Heart right ventricle (tissue), 16 donors: ENCODE results near the gene BYSL. TPM values are rescaled to one million over a fixed set of nuclear protein-coding genes. Genes with fewer than 3 reads are reported as not detected.
A peak's percentile ranks its signal among the peaks of the same experiment; 100 is the strongest.

ENCODE experiments used
- ATAC-seq, 8 donors: fragments of 200-7000 bp; cut with Tn5 transposase; one replicate each; pipeline ENCODE4 v1.9.1; 2020; ENCODE audit warnings: mild to moderate bottlenecking in 8 of 8, moderate library complexity in 8 of 8, moderate number of reproducible peaks in 1 of 8
- DNase-seq, 2 donors: peaks; one replicate each; pipeline ENCODE4 v3.0.0-alpha.2; 2020
- H3K27ac ChIP-seq, 10 donors: fragments of 200-600 bp; sonication (generic) in 2 of 10; one replicate each; pipeline versions ENCODE4 v1.5.0 to v1.8.0; 2020 to 2022; ENCODE audit warnings: mild to moderate bottlenecking in 3 of 10
- H3K27me3 ChIP-seq, 7 donors: fragments of 200-600 bp; one replicate each; pipeline ENCODE4 v1.8.0; 2021 to 2022; ENCODE audit warnings: mild to moderate bottlenecking in 2 of 7
- H3K36me3 ChIP-seq, 9 donors: fragments of 200-600 bp; sonication (generic) in 1 of 9; one replicate each; pipeline versions ENCODE4 v1.5.0 to v1.8.0; 2020 to 2022; ENCODE audit warnings: mild to moderate bottlenecking in 2 of 9
- H3K4me1 ChIP-seq, 9 donors: fragments of 200-600 bp; sonication (generic) in 1 of 9; one replicate each; pipeline versions ENCODE4 v1.5.0 to v1.8.0; 2020 to 2022; ENCODE audit warnings: mild to moderate bottlenecking in 4 of 9
- H3K4me3 ChIP-seq, 10 donors: fragments of 200-600 bp; sonication (generic) in 2 of 10; one replicate each; pipeline versions ENCODE4 v1.5.0 to v1.8.0; 2020 to 2022; ENCODE audit warnings: mild to moderate bottlenecking in 7 of 10, moderate library complexity in 2 of 10
- H3K9me3 ChIP-seq, 11 donors: fragments of 200-600 bp in 10 of 11; sonication (generic) in 2 of 11; one replicate each; pipeline versions ENCODE4 v1.5.0 to v1.8.0; 2013 to 2022; ENCODE audit warnings: mild to moderate bottlenecking in 2 of 11, control low read depth in 1 of 11, moderate library complexity in 1 of 11
- WGBS, 2 donors: extraction: QIAGEN DNeasy Blood & Tissue Kit; methylation state at CpG; one replicate each; pipeline ENCODE4 v1.1.7; 2013; ENCODE audit warnings: inconsistent platforms in 1 of 2; 5-methylcytosine and 5-hydroxymethylcytosine counted together
- intact Hi-C, 10 donors: fragments of 100-400 bp; cut with DNase I; formaldehyde crosslinking; loops; one replicate each; pipeline versions ENCODE4 v1.11.1 to v1.14.2; 2022
- polyA plus RNA-seq, 2 donors: library from polyadenylated mRNA; stranded (reverse); fragments of 200-250 nt; gene quantifications; one replicate each; pipeline ENCODE4 v1.2.3, GENCODE V29; 2013
- total RNA-seq, 10 donors: library from RNA; stranded (reverse); fragmentation: NEBNext Ultra II Directional in 3 of 10; extraction: Animal tissue kit (Norgen Biotek cat#: 25700) in 3 of 10; gene quantifications; one replicate each; pipeline versions ENCODE4 v1.2.1 to v1.2.4, GENCODE V29; 2021 to 2023
- TF ChIP-seq, protein P1 (sequence below), 9 donors: fragments of 200-600 bp; sonication (generic) in 2 of 9; IDR thresholded peaks; one replicate each; pipeline versions ENCODE4 v1.5.0 to v1.8.0; 2021 to 2022; ENCODE audit warnings: antibody characterized with exemption in 9 of 9, mild to moderate bottlenecking in 5 of 9, moderate library complexity in 1 of 9
- donor health status: Arrhythmogenic right ventricular cardiomyopathy.
- donor health status: ischemic (EF 13 %, LVEDD 7.1; RV severe dilation, severe dysfunction).
- donor health status: healthy with polysubstance abuse.
- donor health status: DM: no; HTN: yes; CAD: no.
- donor health status: DM: no; HTN: no; CAD: no.
- donor health status: ischemic (EF 25% LVEDD 6.9; RV normal size, moderate dysfunction).
- donor health status: ischemic (EF 25% LVEDD 5.7; RV mildly dilated, moderate dysfunction).
- donor health status: healthy.
- donor health status: DM: yes; HTN: yes; CAD: no.
- donor health status: Ischemic cardiomyopathy.
- donor health status: ischemic (EF 35%, LVEDD 5.7; RV mildly dilated, moderate dysfunction).
- donor health status: nonischemic (EF 11% LVEDD 7.7; RV severe dilation, severe dysfunction).
- donor health status: DM: yes; HTN: yes; CAD: no.
- donor health status: PGD.
- donor health status: ischemic (EF 29% LVEDD 5.4; RV normal size, mild dysfunction).
- donor health status: nonischemic (EF 23%, LVEDD 6.1; RV moderate dilation, normal function).

Gene BYSL
- total and polyA plus RNA-seq, 12 donors: 4.3 to 20.0 (median 9.9) TPM

DNA sequence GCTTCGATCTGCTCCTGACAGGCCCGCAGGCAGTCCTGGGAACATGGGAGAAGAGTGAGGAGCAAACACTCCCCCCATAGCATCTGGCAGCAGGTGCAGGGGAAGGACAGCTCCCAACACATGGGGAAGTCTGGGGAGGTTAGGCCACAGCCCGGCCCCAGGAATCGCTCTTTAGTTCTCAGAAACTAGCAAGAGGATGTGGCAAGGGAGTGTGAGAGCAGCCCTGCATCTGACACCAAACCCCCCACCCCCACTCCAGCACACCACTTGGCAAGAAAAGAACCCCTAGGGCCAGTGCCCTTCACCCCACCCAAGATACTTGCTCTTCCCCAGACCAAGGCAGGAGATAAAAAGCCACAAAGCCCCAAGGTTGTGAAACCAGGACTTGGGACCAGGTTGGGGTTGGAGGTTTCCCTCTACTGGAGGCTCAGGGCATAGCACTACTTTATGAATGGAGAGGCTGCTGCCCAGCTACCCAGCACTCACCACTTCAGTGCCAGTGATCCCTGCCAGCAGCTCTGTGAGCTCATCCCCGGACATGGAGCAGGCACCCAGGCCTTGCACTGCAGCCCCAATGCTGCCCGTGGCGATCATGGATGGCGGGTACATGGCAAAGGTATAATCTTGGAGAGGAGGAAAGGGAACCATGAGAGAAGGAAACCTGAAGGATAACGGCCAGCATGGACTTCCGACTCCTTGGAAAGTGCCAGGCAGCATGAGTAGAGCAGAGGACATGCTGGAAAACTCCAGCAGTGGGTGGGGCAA, 15.0 kb downstream of the BYSL start:
- ATAC-seq: peak; percentile 46 to 79 (median 70)
- H3K36me3 ChIP-seq: peaks cover 0 to 72% (median 47%) of the 10 kb centered on the region in 9 donors
- peak overlapping the region in 1 of 10 donors; percentile 11 for H3K4me3 ChIP-seq
- no peaks in the 10 kb centered on the region for H3K9me3 ChIP-seq
- H3K27ac ChIP-seq: peak overlapping the region in 8 of 10 donors; percentile 11 to 94 (median 88)
- DNase-seq: peak; percentile 56 to 81
- H3K27me3 ChIP-seq: no peaks in the 10 kb centered on the region
- peaks cover 26 to 64% (median 49%) of the 10 kb centered on the region in 9 donors for H3K4me1 ChIP-seq
- 46 to 50% methylated on average over 10 of the region's 10 CpGs for WGBS, 2 donors
- TF ChIP-seq, protein P1, sequence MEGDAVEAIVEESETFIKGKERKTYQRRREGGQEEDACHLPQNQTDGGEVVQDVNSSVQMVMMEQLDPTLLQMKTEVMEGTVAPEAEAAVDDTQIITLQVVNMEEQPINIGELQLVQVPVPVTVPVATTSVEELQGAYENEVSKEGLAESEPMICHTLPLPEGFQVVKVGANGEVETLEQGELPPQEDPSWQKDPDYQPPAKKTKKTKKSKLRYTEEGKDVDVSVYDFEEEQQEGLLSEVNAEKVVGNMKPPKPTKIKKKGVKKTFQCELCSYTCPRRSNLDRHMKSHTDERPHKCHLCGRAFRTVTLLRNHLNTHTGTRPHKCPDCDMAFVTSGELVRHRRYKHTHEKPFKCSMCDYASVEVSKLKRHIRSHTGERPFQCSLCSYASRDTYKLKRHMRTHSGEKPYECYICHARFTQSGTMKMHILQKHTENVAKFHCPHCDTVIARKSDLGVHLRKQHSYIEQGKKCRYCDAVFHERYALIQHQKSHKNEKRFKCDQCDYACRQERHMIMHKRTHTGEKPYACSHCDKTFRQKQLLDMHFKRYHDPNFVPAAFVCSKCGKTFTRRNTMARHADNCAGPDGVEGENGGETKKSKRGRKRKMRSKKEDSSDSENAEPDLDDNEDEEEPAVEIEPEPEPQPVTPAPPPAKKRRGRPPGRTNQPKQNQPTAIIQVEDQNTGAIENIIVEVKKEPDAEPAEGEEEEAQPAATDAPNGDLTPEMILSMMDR (IDR thresholded peaks at IDR 0.05): peak; percentile 67 to 85 (median 81)
- intact Hi-C loops: loop anchor here in 8 of 10 donors (2.0 to 5.0 kb wide), 5 partner anchors 15 to 154 kb away; partner anchors contain the start of genes TOMM6 (in 2 of the 8), BYSL (in 1 of the 8), MED20 (in 1 of the 8) and PRICKLE4 (in 1 of the 8)

DNA sequence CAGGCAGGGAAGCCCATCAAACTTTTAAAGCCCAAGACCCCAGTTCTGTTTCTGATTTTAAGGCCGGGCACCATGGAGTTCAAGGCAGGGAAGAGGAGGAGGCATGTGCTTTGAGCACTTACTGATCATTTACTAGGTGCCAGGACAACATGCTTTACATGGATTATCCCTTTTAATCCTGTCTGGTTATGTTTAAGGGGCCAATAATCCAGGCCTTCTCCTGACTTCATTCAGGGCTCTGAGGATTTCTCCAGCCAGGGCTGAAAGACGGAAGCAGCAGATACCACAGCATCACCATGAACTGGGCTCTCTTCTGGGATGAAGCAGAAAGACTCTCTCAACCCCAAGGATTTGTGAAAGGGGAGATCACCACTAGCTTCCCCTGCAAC, 16.2 kb downstream of the BYSL start:
- H3K36me3 ChIP-seq: peaks cover 0 to 60% (median 35%) of the 10 kb centered on the region in 9 donors
- ATAC-seq (no peak), DNase-seq (no peak)
- H3K4me1 ChIP-seq: peaks cover 26 to 69% (median 56%) of the 10 kb centered on the region in 9 donors
- peak overlapping the region in 8 of 10 donors; percentile 62 to 94 (median 89) for H3K27ac ChIP-seq
- WGBS, 2 donors: 57 to 64% methylated on average over 2 of the region's 2 CpGs
- TF ChIP-seq, protein P1 (IDR thresholded peaks at IDR 0.05): no peak
- intact Hi-C loops: loop anchor here in 8 of 10 donors (2.0 to 5.0 kb wide), 5 partner anchors 17 to 155 kb away; partner anchors contain the start of genes TOMM6 (in 2 of the 8), BYSL (in 1 of the 8), MED20 (in 1 of the 8) and PRICKLE4 (in 1 of the 8)
- no peaks in the 10 kb centered on the region for H3K27me3 ChIP-seq
- peak overlapping the region in 1 of 10 donors; percentile 99 for H3K4me3 ChIP-seq
- no peaks in the 10 kb centered on the region for H3K9me3 ChIP-seq

DNA sequence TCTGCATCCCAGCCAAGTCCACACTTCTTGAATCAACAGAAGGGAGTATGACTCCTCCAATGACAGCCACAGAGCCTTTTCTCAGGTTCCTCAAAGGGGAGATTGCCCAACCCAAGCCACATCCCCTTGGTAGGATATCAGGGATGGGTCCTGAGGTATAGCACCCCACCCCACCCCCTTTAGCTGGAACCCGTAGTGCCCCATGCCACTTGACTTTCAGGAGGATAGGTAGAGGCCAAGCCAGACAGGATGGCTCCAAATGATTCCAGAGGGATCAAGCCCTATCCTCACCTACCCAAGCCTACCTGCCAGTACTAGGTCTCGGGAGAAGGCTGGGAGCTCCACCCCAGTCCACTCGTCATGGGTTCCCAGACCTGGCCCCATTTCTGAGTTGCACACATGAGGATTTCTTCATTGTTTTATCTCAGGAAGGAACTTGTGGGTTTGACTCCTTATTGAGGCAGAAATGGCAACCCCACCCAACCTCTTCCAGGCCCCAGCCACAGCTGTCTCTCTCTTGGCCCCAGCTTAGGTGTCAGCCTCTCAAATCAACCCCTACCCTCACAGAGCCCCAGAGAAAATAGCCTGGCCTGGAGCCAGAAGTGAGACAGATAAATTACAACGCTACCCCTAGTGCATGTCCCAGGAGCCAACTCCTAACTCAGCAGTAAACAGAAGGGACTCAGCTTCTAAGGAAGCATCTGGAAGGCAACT, 16.7 kb downstream of the BYSL start:
- DNase-seq (peak; percentile 22 to 40), ATAC-seq (peak in 1 of 8 donors; percentile 5)
- Histone ChIP-seq H3K9me3 (no peaks in the 10 kb centered on the region), H3K27me3 (no peaks in the 10 kb centered on the region), H3K4me1 (peaks cover 26 to 74% (median 58%) of the 10 kb centered on the region in 9 donors), H3K27ac (peak overlapping the region; percentile 20 to 94 (median 88)), H3K36me3 (peaks cover 0 to 54% (median 30%) of the 10 kb centered on the region in 9 donors), H3K4me3 (peak overlapping the region in 2 of 10 donors; percentile 13 to 99)
- 41 to 42% methylated on average over 4 of the region's 4 CpGs for WGBS, 2 donors
- TF ChIP-seq, protein P1 (IDR thresholded peaks at IDR 0.05): no peak
- intact Hi-C loops: loop anchor here in 8 of 10 donors (2.0 to 5.0 kb wide), 5 partner anchors 17 to 156 kb away; partner anchors contain the start of genes TOMM6 (in 2 of the 8), BYSL (in 1 of the 8), MED20 (in 1 of the 8) and PRICKLE4 (in 1 of the 8)
